SU-DHL-6 (cell line): ENCODE results near the gene HOXB7.

Source experiments
- EZH2phosphoT487 ChIP-seq: fragments of 200-600 bp; sonication (generic), shearing (Covaris generic); conservative IDR thresholded peaks from 2 replicates; pipeline ENCODE4 v1.6.1; 2018; ENCODE audit warnings: mild to moderate bottlenecking, antibody characterized with exemption, low read length, moderate library complexity, mixed read lengths
- TF ChIP-seq, protein P1 (sequence below): fragments of 200-600 bp; sonication (generic); IDR thresholded peaks from one replicate; pipeline ENCODE4 v1.5.1; 2017; ENCODE audit warnings: antibody characterized with exemption, mild to moderate bottlenecking, low read length, moderate library complexity; ENCODE audit not compliant: insufficient read depth, poor library complexity, severe bottlenecking

DNA sequence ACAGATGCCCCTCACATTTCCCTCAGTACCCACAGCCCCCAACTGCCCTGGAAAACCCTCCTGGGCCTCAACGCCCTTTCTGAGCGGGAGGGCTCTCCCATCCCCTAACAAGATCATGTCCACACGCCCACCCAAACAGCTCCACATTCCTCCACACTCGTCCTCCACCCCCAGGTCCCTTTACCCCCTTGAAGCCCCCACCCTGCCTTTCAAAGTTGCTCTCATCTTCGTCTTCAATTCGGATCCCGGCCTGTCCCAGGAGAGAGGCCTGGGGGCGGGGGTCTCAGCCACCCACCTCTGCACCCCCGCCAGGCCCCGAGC is 47.0 kb downstream of the HOXB7 start:
- TF ChIP-seq, protein P1, sequence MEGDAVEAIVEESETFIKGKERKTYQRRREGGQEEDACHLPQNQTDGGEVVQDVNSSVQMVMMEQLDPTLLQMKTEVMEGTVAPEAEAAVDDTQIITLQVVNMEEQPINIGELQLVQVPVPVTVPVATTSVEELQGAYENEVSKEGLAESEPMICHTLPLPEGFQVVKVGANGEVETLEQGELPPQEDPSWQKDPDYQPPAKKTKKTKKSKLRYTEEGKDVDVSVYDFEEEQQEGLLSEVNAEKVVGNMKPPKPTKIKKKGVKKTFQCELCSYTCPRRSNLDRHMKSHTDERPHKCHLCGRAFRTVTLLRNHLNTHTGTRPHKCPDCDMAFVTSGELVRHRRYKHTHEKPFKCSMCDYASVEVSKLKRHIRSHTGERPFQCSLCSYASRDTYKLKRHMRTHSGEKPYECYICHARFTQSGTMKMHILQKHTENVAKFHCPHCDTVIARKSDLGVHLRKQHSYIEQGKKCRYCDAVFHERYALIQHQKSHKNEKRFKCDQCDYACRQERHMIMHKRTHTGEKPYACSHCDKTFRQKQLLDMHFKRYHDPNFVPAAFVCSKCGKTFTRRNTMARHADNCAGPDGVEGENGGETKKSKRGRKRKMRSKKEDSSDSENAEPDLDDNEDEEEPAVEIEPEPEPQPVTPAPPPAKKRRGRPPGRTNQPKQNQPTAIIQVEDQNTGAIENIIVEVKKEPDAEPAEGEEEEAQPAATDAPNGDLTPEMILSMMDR, result no peak
- TF ChIP-seq EZH2phosphoT487, result no peak
